Adrenal gland (tissue), 5 donors: Measurements from ENCODE around the gene IFNA14.
"Not testable (repeated sequence)": the region's sequence is repeated elsewhere in the genome, so short reads cannot be mapped to it uniquely, and the experiment has no call there.

Experiments
- CTCF ChIP-seq, 6 experiments: fragments of 450-650 bp in 4 of 6; fragments of 200-600 bp in 2 of 6; sonication (generic) in 1 of 6; IDR thresholded peaks; 1 replicate in 5 of 6; 2 replicates in 1 of 6; pipeline versions ENCODE4 v1.5.1 to v1.8.0; 2016 to 2021; ENCODE audit warnings: antibody characterized with exemption in 6 of 6, mild to moderate bottlenecking in 2 of 6, moderate library complexity in 1 of 6
- POLR2A ChIP-seq, 2 donors: fragments of 450-650 bp; IDR thresholded peaks; one replicate each; pipeline ENCODE4 v1.6.1; 2017; ENCODE audit warnings: antibody characterized with exemption in 2 of 2, mild to moderate bottlenecking in 2 of 2, moderate library complexity in 1 of 2
- donor health status: DM: no; HTN: no; CAD: no.

GRCh38 chr9:21210782-21211181 lies 29.0 kb downstream of the IFNA14 start:
- TF ChIP-seq CTCF, POLR2A (IDR thresholded peaks at IDR 0.05): not testable (repeated sequence)
